Mammary epithelial cell (primary cell): Measurements from ENCODE around the gene GPR173.

ENCODE experiments used
- EZH2 ChIP-seq: IDR thresholded peaks from 2 replicates; pipeline ENCODE4 v1.6.1; 2012; ENCODE audit warnings: low read length, inconsistent platforms, borderline replicate concordance
- TF ChIP-seq, protein P1 (sequence below), 2 donors: IDR thresholded peaks in 1 of 2; conservative IDR thresholded peaks in 1 of 2; 2 replicates each; pipeline ENCODE4 v1.5.1; 2011 to 2012; ENCODE audit warnings: inconsistent platforms in 2 of 2, low read length in 2 of 2, mild to moderate bottlenecking in 2 of 2, control low read depth in 1 of 2, low read depth in 1 of 2; ENCODE audit not compliant: insufficient read depth in 1 of 2; ENCODE audit errors: extremely low read depth in 1 of 2

DNA sequence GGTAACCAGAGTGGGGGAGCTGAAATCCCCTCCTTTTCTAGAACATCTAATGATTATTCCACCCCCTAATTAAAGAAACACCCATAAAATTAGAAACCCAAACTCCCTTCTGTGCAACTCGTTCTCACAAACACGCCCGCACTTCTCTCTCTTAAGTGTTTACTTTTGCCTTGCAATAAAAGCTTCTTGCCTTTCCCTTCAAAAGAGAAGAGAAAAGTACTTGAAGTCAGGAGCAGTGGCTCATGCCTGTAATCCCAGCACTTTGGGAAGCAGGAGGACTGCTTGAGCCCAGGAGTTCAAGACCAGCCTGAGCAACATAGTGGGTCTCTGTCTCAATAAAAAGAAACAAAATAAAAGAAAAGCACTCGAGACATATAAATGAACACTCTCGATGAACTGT is 3.6 kb upstream of the GPR173 start:
- TF ChIP-seq, protein P1, sequence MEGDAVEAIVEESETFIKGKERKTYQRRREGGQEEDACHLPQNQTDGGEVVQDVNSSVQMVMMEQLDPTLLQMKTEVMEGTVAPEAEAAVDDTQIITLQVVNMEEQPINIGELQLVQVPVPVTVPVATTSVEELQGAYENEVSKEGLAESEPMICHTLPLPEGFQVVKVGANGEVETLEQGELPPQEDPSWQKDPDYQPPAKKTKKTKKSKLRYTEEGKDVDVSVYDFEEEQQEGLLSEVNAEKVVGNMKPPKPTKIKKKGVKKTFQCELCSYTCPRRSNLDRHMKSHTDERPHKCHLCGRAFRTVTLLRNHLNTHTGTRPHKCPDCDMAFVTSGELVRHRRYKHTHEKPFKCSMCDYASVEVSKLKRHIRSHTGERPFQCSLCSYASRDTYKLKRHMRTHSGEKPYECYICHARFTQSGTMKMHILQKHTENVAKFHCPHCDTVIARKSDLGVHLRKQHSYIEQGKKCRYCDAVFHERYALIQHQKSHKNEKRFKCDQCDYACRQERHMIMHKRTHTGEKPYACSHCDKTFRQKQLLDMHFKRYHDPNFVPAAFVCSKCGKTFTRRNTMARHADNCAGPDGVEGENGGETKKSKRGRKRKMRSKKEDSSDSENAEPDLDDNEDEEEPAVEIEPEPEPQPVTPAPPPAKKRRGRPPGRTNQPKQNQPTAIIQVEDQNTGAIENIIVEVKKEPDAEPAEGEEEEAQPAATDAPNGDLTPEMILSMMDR (conservative IDR thresholded peaks at IDR 0.05 in 1 of 2, IDR thresholded peaks at IDR 0.05 in 1 of 2; ENCODE audit: extremely low read depth in 1 of 2, insufficient read depth in 1 of 2, low read depth in 1 of 2, low read length in 2 of 2) = no peak
- no peak for TF ChIP-seq EZH2
